ENCODE measurements around the gene LRRC8C. TPM values are rescaled to one million over a fixed set of nuclear protein-coding genes. Genes with fewer than 3 reads are reported as not detected.
"Not testable (repeated sequence)": the region's sequence is repeated elsewhere in the genome, so short reads cannot be mapped to it uniquely, and the experiment has no call there.

Gene LRRC8C
- total RNA-seq, 1 donor from 2014 or later = 5.5 TPM

GRCh38 chr1:89702520-89703045, 69.7 kb downstream of the LRRC8C start:
- Mint-ChIP-seq H3K27me3 (ENCODE audit: insufficient read depth, low read depth) (peaks cover 2% of the 10 kb centered on the region), H3K4me3 (no peak overlapping the region), H3K9me3 (no peaks in the 10 kb centered on the region)

GRCh38 chr1:89703469-89703868, 70.5 kb downstream of the LRRC8C start:
- DNase-seq (ENCODE audit: low spot score) = no peak
- Mint-ChIP-seq H3K27me3 (ENCODE audit: insufficient read depth, low read depth) (peaks cover 2% of the 10 kb centered on the region), H3K4me1 (peaks cover 11% of the 10 kb centered on the region), H3K4me3 (no peak overlapping the region), H3K27ac (no peak overlapping the region), H3K9me3 (no peaks in the 10 kb centered on the region), H3K36me3 (no peaks in the 10 kb centered on the region)
- H3K9me3 ChIP-seq (ENCODE audit: low read depth) = no peaks in the 10 kb centered on the region
- H3K27me3 ChIP-seq = no peaks in the 10 kb centered on the region
- no peaks in the 10 kb centered on the region for H3F3A ChIP-seq (ENCODE audit: low read depth)
- H3K36me3 ChIP-seq = no peaks in the 10 kb centered on the region
- H3K79me2 ChIP-seq (ENCODE audit: low read depth) = no peaks in the 10 kb centered on the region
- no peaks in the 10 kb centered on the region for H4K20me1 ChIP-seq (ENCODE audit: low read depth)
- H3K4me1 ChIP-seq = peaks cover 8% of the 10 kb centered on the region
- no peak overlapping the region for H2AFZ ChIP-seq (replicated peaks)
- H3K9ac ChIP-seq = no peak overlapping the region
- H3K4me2 ChIP-seq = no peak overlapping the region
- H3K4me3 ChIP-seq = no peak overlapping the region
- H3K27ac ChIP-seq = no peak overlapping the region
- no peak for TF ChIP-seq EZH2 (IDR thresholded peaks at IDR 0.05)
- no peak for TF ChIP-seq CTCF (IDR thresholded peaks at IDR 0.05)
- TF ChIP-seq EZH2phosphoT487 (IDR thresholded peaks at IDR 0.05) = no peak

More at GRCh38 chr1:89702520-89703045, 69.7 kb downstream of the LRRC8C start:
- Histone ChIP-seq H2AFZ (replicated peaks) (no peak overlapping the region), H4K20me1 (ENCODE audit: low read depth) (no peaks in the 10 kb centered on the region), H3K79me2 (ENCODE audit: low read depth) (no peaks in the 10 kb centered on the region), H3F3A (ENCODE audit: low read depth) (no peaks in the 10 kb centered on the region), H3K9me3 (ENCODE audit: low read depth) (no peaks in the 10 kb centered on the region), H3K4me1 (no peaks in the 10 kb centered on the region), H3K27ac (no peak overlapping the region), H3K4me2 (no peak overlapping the region), H3K27me3 (no peaks in the 10 kb centered on the region), H3K9ac (no peak overlapping the region), H3K4me3 (no peak overlapping the region), H3K36me3 (no peaks in the 10 kb centered on the region)
- TF ChIP-seq EZH2 (IDR thresholded peaks at IDR 0.05) (no peak), EZH2phosphoT487 (IDR thresholded peaks at IDR 0.05) (no peak), CTCF (IDR thresholded peaks at IDR 0.05) (no peak)
- Mint-ChIP-seq H3K36me3 (no peaks in the 10 kb centered on the region), H3K4me1 (peaks cover 3% of the 10 kb centered on the region), H3K27ac (no peak overlapping the region)
- no peak for DNase-seq (ENCODE audit: low spot score)

GRCh38 chr1:89704014-89704413, 71.1 kb downstream of the LRRC8C start:
- Mint-ChIP-seq H3K36me3 (no peaks in the 10 kb centered on the region), H3K4me3 (no peak overlapping the region), H3K27me3 (ENCODE audit: insufficient read depth, low read depth) (peaks cover 2% of the 10 kb centered on the region), H3K27ac (no peak overlapping the region), H3K4me1 (peaks cover 17% of the 10 kb centered on the region), H3K9me3 (no peaks in the 10 kb centered on the region)
- Histone ChIP-seq H3K79me2 (ENCODE audit: low read depth) (no peaks in the 10 kb centered on the region), H3K4me1 (peaks cover 13% of the 10 kb centered on the region), H3K4me2 (no peak overlapping the region), H3K9ac (no peak overlapping the region), H3K27ac (no peak overlapping the region), H4K20me1 (ENCODE audit: low read depth) (no peaks in the 10 kb centered on the region), H3K4me3 (no peak overlapping the region), H3K9me3 (ENCODE audit: low read depth) (no peaks in the 10 kb centered on the region), H2AFZ (replicated peaks) (no peak overlapping the region), H3K36me3 (no peaks in the 10 kb centered on the region), H3F3A (ENCODE audit: low read depth) (no peaks in the 10 kb centered on the region), H3K27me3 (no peaks in the 10 kb centered on the region)
- TF ChIP-seq EZH2 (IDR thresholded peaks at IDR 0.05) (no peak), EZH2phosphoT487 (IDR thresholded peaks at IDR 0.05) (no peak), CTCF (IDR thresholded peaks at IDR 0.05) (no peak)
- no peak for DNase-seq (ENCODE audit: low spot score)

- peaks cover 23% of the 10 kb centered on the region for H3K4me1 Mint-ChIP-seq
Observed at GRCh38 chr1:89704885-89705284, 72.0 kb downstream of the LRRC8C start.

More at GRCh38 chr1:89704885-89705284, 72.0 kb downstream of the LRRC8C start:
- not testable (repeated sequence) for H3K9me3 ChIP-seq (ENCODE audit: low read depth); H3K27ac ChIP-seq; H3K4me2 ChIP-seq; H3K9ac ChIP-seq; H3K4me3 Mint-ChIP-seq; H3K36me3 ChIP-seq; H3K4me3 ChIP-seq; H3K27ac Mint-ChIP-seq; H3F3A ChIP-seq (ENCODE audit: low read depth); H3K36me3 Mint-ChIP-seq; H3K79me2 ChIP-seq (ENCODE audit: low read depth); H3K27me3 Mint-ChIP-seq (ENCODE audit: insufficient read depth, low read depth); H3K27me3 ChIP-seq; H4K20me1 ChIP-seq (ENCODE audit: low read depth); H2AFZ ChIP-seq (replicated peaks); DNase-seq (ENCODE audit: low spot score); H3K9me3 Mint-ChIP-seq
- H3K4me1 ChIP-seq = peaks cover 16% of the 10 kb centered on the region
